ENCODE data around the gene ARHGEF1. TPM values are rescaled to one million over a fixed set of nuclear protein-coding genes. Genes with fewer than 3 reads are reported as not detected.

The ARHGEF1 gene
- total and polyA plus RNA-seq, 8 donors = 60.8 to 202 (median 79.6) TPM

DNA sequence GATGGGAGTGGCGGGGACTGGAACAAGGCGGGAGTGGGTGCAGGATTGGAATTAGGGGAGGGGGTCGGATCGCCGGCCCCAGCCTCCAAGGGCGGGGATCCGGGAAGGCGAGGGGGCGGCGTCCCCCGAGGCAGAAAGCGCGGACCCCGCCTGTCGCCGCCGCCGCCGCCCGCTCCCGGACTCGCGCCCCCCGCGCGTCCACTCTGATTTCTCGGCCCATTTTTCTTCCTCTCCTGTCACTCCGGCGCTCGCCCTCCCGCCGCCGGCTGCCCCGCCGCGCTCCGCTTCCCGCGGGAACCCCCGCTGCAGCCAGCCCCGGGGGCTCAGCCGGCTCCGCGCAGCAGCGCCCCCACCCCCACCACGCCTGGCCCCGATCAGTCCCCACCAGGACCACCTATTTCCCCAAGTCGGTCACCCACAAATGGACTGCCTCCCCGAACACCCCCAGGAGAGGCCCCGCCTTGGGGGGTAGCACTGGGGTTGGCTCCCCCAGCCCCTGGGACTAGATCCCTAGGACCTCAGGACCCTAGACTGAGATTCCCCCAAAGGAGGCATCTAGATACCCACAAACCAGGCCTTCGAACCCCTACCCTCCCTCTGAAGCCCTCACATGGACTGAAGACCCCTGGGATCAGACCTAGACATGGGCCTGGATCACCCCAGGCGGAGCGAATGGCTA is 57.9 kb downstream of the ARHGEF1 start:
- H3K4me1 ChIP-seq = peaks cover 0 to 15% of the 10 kb centered on the region in 2 donors
- intact Hi-C loops (cut with DNase I) = no loop called here
- DNase-seq (no peak), ATAC-seq (no peak)
- TF ChIP-seq CTCF (IDR thresholded peaks at IDR 0.05) = no peak
- H3K9me3 ChIP-seq = no peaks in the 10 kb centered on the region
- peaks cover 8 to 51% of the 10 kb centered on the region in 2 donors for H3K27me3 ChIP-seq
- H3K4me3 ChIP-seq = peak overlapping the region; percentile 32 to 40
- H3K36me3 ChIP-seq = no peaks in the 10 kb centered on the region
- no peak overlapping the region for H3K27ac ChIP-seq

- no peak for TF ChIP-seq CTCF (IDR thresholded peaks at IDR 0.05)
- H3K27me3 ChIP-seq = peaks cover 4 to 43% of the 10 kb centered on the region in 2 donors
- H3K4me3 ChIP-seq = no peak overlapping the region
- ATAC-seq (no peak), DNase-seq (no peak)
- H3K27ac ChIP-seq = no peak overlapping the region
- H3K4me1 ChIP-seq = peaks cover 0 to 15% of the 10 kb centered on the region in 2 donors
- no peaks in the 10 kb centered on the region for H3K36me3 ChIP-seq
- intact Hi-C loops (cut with DNase I) = no loop called here
- no peaks in the 10 kb centered on the region for H3K9me3 ChIP-seq
Measured at GRCh38 chr19:41941410-41942202, 58.6 kb downstream of the ARHGEF1 start.

DNA sequence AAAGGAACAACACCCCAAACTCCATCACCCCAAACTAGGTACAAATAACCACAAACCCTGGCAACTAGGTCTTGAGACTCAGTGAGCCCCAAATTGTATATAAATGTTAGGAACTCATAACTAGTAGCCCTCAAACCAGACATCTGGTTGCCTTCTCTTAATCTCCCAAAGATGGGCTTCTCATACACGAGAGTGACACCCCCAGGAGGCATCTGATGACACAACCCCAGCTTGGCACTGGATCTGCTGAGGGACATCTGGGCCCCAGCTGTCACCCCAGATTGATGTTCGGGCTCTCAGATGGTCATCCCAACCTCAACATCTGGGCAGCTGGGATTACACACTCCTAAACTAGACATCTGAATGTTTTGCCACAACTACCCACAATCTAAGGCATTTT is 61.4 kb downstream of the ARHGEF1 start:
- H3K36me3 ChIP-seq = no peaks in the 10 kb centered on the region
- no peak for TF ChIP-seq CTCF (IDR thresholded peaks at IDR 0.05)
- H3K27ac ChIP-seq = no peak overlapping the region
- no peaks in the 10 kb centered on the region for H3K9me3 ChIP-seq
- DNase-seq (no peak), ATAC-seq (no peak)
- peaks cover 0 to 15% of the 10 kb centered on the region in 2 donors for H3K4me1 ChIP-seq
- no peak overlapping the region for H3K4me3 ChIP-seq
- intact Hi-C loops (cut with DNase I) = no loop called here
- peaks cover 4 to 27% of the 10 kb centered on the region in 2 donors for H3K27me3 ChIP-seq

DNA sequence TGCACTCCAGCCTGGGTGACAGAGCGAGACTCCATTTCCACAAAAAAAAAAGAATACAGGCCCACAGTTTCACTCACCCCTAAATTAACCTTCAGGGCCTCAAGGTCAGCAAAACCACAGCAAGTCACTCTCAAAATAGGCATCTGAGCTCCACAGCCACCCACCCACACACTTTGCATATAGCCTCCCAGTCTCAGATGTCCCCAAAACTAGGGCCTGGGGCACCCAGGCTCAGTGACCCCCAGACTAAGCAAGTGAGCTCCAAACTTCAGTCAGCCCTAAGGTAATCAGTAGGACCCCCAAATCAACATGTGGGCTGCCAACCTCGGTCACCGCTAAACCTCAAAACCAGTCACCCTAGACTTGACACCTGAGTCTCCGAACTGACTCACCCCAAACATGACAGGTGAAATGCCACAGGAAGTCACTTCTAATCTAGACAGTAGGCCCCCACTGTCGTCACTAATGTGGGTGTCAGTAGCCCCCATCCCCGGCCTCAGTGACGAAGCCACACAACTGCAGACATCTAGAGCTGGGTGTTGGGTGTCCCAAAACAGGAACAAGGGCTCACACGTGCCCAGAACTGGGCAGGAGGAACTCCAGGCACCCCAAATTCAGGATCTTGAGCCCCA is 62.3 kb downstream of the ARHGEF1 start:
- DNase-seq (no peak), ATAC-seq (peak; percentile 14)
- H3K27me3 ChIP-seq = peaks cover 4 to 19% of the 10 kb centered on the region in 2 donors
- intact Hi-C loops (cut with DNase I) = no loop called here
- H3K4me1 ChIP-seq = peaks cover 0 to 9% of the 10 kb centered on the region in 2 donors
- TF ChIP-seq CTCF (IDR thresholded peaks at IDR 0.05) = no peak
- H3K36me3 ChIP-seq = no peaks in the 10 kb centered on the region
- no peak overlapping the region for H3K4me3 ChIP-seq
- no peaks in the 10 kb centered on the region for H3K9me3 ChIP-seq
- H3K27ac ChIP-seq = no peak overlapping the region

- TF ChIP-seq CTCF (IDR thresholded peaks at IDR 0.05) = no peak
- H3K4me3 ChIP-seq = no peak overlapping the region
Measured at GRCh38 chr19:41947091-41947490, 64.1 kb downstream of the ARHGEF1 start.

More at GRCh38 chr19:41947091-41947490, 64.1 kb downstream of the ARHGEF1 start:
- DNase-seq (no peak), ATAC-seq (no peak)
- Histone ChIP-seq H3K36me3 (no peaks in the 10 kb centered on the region), H3K27ac (no peak overlapping the region), H3K9me3 (no peaks in the 10 kb centered on the region), H3K27me3 (peaks cover 0 to under 1% of the 10 kb centered on the region in 2 donors), H3K4me1 (no peaks in the 10 kb centered on the region)
- intact Hi-C loops (cut with DNase I) = no loop called here
